SIG-M5 treated with dmso at 0.1 percent for 504 hours (cell line): Measurements from ENCODE around the gene FAM90A26.
"Not testable (repeated sequence)": the region's sequence is repeated elsewhere in the genome, so short reads cannot be mapped to it uniquely, and the experiment has no call there.

Source experiments
- DNase-seq: peaks from one replicate; lab custom pipeline; 2025; ENCODE audit not compliant: unreplicated experiment; lab: John Stamatoyannopoulos, UW

The FAM90A26 gene

GRCh38 chr4:9158392-9158791 is 11.8 kb upstream of the FAM90A26 start:
- not testable (repeated sequence) for DNase-seq

- DNase-seq, result not testable (repeated sequence)
Measured at GRCh38 chr4:9160046-9160445, 10.2 kb upstream of the FAM90A26 start.

- not testable (repeated sequence) for DNase-seq
Measured at GRCh38 chr4:9165990-9166389, 4.2 kb upstream of the FAM90A26 start.

GRCh38 chr4:9210357-9210756 is 40.1 kb downstream of the FAM90A26 start, which contains the start of gene USP17L10:
TSS of gene USP17L10 (plus strand) at chr4:9210657. CDS start at chr4:9210657, 0 bp downstream.
- DNase-seq, result not testable (repeated sequence)

GRCh38 chr4:9214701-9215100 is 44.5 kb downstream of the FAM90A26 start:
- not testable (repeated sequence) for DNase-seq

- not testable (repeated sequence) for DNase-seq
Measured at GRCh38 chr4:9215105-9215504, 44.9 kb downstream of the FAM90A26 start, which contains the start of gene USP17L11. TSS of gene USP17L11 (plus strand) at chr4:9215405. CDS start at chr4:9215405, 0 bp downstream.

GRCh38 chr4:9219852-9220251 is 49.6 kb downstream of the FAM90A26 start, which contains the start of gene USP17L12:
TSS of gene USP17L12 (plus strand) at chr4:9220152. CDS start at chr4:9220152, 0 bp downstream.
- not testable (repeated sequence) for DNase-seq

GRCh38 chr4:9224596-9224995 is 54.4 kb downstream of the FAM90A26 start, which contains the start of gene USP17L13:
TSS of gene USP17L13 (plus strand) at chr4:9224896. CDS start at chr4:9224896, 0 bp downstream.
- DNase-seq, result not testable (repeated sequence)
